Smooth muscle cell (in vitro differentiated cells): ENCODE measurements around the gene CENPP. TPM values are rescaled to one million over a fixed set of nuclear protein-coding genes. Genes with fewer than 3 reads are reported as not detected.

Experiments used
- DNase-seq: peaks from one replicate; lab custom pipeline; 2025; ENCODE audit not compliant: unreplicated experiment; lab: John Stamatoyannopoulos, UW
- H2AFZ ChIP-seq: fragments of 200-600 bp; sonication (generic); 2 replicates; pipeline ENCODE4 v1.6.0; 2016; ENCODE audit warnings: antibody characterized with exemption, low read depth, mild to moderate bottlenecking
- H3F3A ChIP-seq: fragments of 200-600 bp; sonication (generic); 2 replicates; pipeline ENCODE4 v1.6.0; 2017; ENCODE audit warnings: antibody characterized with exemption, low read depth
- H3K27ac ChIP-seq: fragments of 200-600 bp; sonication (generic); 2 replicates; pipeline ENCODE4 v1.5.1; 2016; ENCODE audit warnings: low read depth, mild to moderate bottlenecking
- H3K27me3 ChIP-seq: fragments of 200-600 bp; sonication (generic); 2 replicates; pipeline ENCODE4 v1.6.1; 2016; ENCODE audit warnings: low read depth, mild to moderate bottlenecking
- H3K36me3 ChIP-seq: fragments of 200-600 bp; sonication (generic); 2 replicates; pipeline ENCODE4 v1.5.1; 2016; ENCODE audit warnings: low read depth
- H3K4me1 ChIP-seq: fragments of 200-600 bp; sonication (generic); 2 replicates; pipeline ENCODE4 v1.5.1; 2016; ENCODE audit warnings: low read depth
- H3K4me2 ChIP-seq: fragments of 200-600 bp; sonication (generic); 2 replicates; pipeline ENCODE4 v1.6.0; 2016; ENCODE audit warnings: mild to moderate bottlenecking
- H3K4me3 ChIP-seq: fragments of 200-600 bp; sonication (generic); 2 replicates; pipeline ENCODE4 v1.5.1; 2016; ENCODE audit warnings: mild to moderate bottlenecking
- H3K79me2 ChIP-seq: fragments of 200-600 bp; sonication (generic); 2 replicates; pipeline ENCODE4 v1.6.0; 2016; ENCODE audit warnings: low read depth, mild to moderate bottlenecking
- H3K9ac ChIP-seq: fragments of 200-600 bp; sonication (generic); 2 replicates; pipeline ENCODE4 v1.6.0; 2016; ENCODE audit warnings: low read depth
- H3K9me3 ChIP-seq: fragments of 200-600 bp; sonication (generic); replicated peaks from 2 replicates; pipeline ENCODE4 v1.5.1; 2016; ENCODE audit warnings: low read depth
- H4K20me1 ChIP-seq: fragments of 200-600 bp; sonication (generic); 2 replicates; pipeline ENCODE4 v1.6.0; 2016; ENCODE audit warnings: low read depth
- WGBS: methylation state at CpG from one replicate; pipeline ENCODE4 v1.1.7; 2016; ENCODE audit warnings: low lambda C conversion rate; 5-methylcytosine and 5-hydroxymethylcytosine counted together
- polyA plus RNA-seq: library from polyadenylated mRNA; unstranded; fragments of >200 nt; fragmentation: Nextera tagmentation; extraction: Ambion mirVana; gene quantifications from 2 replicates; pipeline ENCODE4 v1.2.1, GENCODE V29; 2016
- total RNA-seq: library from RNA; depleted of rRNA; stranded (reverse); fragments of >200 nt; gene quantifications from 2 replicates; pipeline ENCODE4 v1.2.3, GENCODE V29; 2014
- TF ChIP-seq, protein P1 (sequence below): fragments of 200-600 bp; sonication (generic); IDR thresholded peaks from 2 replicates; pipeline ENCODE4 v1.5.1; 2017; ENCODE audit warnings: borderline replicate concordance, mild to moderate bottlenecking, antibody characterized with exemption; ENCODE audit not compliant: insufficient read depth, poor library complexity, severe bottlenecking

CENPP gene
- total and polyA plus RNA-seq, 2 experiments from 2014 or later = 4.2 to 17.5 TPM

DNA sequence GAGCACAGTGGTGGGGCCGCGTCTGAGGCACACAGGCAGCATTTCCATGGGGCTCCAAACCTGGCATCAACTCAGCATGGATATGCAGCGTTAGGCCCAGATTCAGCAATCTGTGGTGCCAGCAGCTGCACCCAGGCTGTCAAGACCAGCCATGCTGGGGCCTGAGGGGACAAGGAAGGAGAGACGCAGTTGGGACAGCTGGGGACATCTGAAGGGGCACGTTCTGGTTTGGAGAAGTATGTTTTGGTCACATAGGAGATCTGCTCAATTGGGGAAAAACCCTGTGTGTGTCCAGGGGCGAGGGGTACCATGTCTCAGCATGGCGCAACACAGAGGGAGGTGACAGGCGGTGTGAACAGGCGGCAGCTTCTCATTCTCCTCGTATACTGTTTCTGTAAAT is 276.7 kb downstream of the CENPP start:
- Histone ChIP-seq H3K27me3 (no peaks in the 10 kb centered on the region), H3K36me3 (peaks cover 4% of the 10 kb centered on the region), H3F3A (peaks cover 5% of the 10 kb centered on the region), H3K4me2 (no peak overlapping the region), H3K9me3 (no peaks in the 10 kb centered on the region), H2AFZ (no peak overlapping the region), H3K27ac (no peak overlapping the region), H3K9ac (no peak overlapping the region), H3K4me3 (no peak overlapping the region), H3K79me2 (peaks cover 4% of the 10 kb centered on the region), H3K4me1 (peaks cover 8% of the 10 kb centered on the region), H4K20me1 (no peaks in the 10 kb centered on the region)
- DNase-seq = no peak
- TF ChIP-seq, protein P1, sequence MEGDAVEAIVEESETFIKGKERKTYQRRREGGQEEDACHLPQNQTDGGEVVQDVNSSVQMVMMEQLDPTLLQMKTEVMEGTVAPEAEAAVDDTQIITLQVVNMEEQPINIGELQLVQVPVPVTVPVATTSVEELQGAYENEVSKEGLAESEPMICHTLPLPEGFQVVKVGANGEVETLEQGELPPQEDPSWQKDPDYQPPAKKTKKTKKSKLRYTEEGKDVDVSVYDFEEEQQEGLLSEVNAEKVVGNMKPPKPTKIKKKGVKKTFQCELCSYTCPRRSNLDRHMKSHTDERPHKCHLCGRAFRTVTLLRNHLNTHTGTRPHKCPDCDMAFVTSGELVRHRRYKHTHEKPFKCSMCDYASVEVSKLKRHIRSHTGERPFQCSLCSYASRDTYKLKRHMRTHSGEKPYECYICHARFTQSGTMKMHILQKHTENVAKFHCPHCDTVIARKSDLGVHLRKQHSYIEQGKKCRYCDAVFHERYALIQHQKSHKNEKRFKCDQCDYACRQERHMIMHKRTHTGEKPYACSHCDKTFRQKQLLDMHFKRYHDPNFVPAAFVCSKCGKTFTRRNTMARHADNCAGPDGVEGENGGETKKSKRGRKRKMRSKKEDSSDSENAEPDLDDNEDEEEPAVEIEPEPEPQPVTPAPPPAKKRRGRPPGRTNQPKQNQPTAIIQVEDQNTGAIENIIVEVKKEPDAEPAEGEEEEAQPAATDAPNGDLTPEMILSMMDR = no peak
- 98% methylated on average over 10 of the region's 10 CpGs for WGBS

DNA sequence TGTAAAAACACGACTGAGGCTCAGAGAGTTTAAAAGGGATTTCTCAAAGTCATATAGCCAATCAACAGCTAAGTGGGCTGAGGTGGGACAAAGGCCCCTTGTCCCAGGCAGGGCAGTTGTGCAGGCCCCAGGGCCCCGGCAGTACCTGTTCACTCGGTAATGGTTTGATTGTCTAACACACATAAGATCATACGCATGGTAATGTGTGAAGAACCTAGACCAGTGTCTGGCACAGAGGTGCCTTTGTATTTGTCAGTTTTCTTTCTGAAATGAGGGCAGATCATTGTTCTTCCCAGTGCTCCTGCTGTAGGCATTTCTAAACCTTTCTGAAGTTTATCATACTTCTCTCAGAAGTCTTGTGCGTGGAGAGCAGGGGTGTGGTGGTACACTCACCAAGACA is 277.3 kb downstream of the CENPP start:
- Histone ChIP-seq H3K9me3 (no peaks in the 10 kb centered on the region), H3K4me1 (peaks cover 2% of the 10 kb centered on the region), H3K27ac (no peak overlapping the region), H2AFZ (no peak overlapping the region), H4K20me1 (no peaks in the 10 kb centered on the region), H3K79me2 (peaks cover 4% of the 10 kb centered on the region), H3K4me3 (no peak overlapping the region), H3K36me3 (peaks cover 4% of the 10 kb centered on the region), H3K9ac (no peak overlapping the region), H3K4me2 (no peak overlapping the region), H3K27me3 (no peaks in the 10 kb centered on the region), H3F3A (peaks cover 3% of the 10 kb centered on the region)
- DNase-seq = no peak
- 98% methylated on average over 5 of the region's 5 CpGs for WGBS
- TF ChIP-seq, protein P1 = no peak

DNA sequence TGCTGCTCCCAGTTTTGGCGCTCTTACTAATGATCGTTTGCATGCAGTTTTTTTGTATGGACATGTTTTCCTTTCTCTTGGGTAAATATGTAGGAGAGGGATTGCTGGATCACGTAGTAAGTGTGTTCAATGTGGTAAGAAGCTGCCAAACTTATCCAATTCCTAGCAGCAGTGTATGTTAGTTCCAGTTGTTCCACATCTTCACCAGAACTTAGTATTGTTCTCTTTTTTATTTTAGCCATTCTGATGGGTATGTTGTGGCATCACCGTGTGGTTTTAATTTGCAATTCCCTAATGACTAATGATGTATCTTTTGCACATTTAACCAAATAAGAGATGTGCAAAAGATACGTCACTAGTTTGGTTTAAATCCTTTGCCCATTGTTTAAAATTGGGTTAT is 278.2 kb downstream of the CENPP start:
- H3K4me2 ChIP-seq = no peak overlapping the region
- H2AFZ ChIP-seq = no peak overlapping the region
- no peak for DNase-seq
- H3K9ac ChIP-seq = no peak overlapping the region
- H3K4me3 ChIP-seq = no peak overlapping the region
- H3K4me1 ChIP-seq = peaks cover 7% of the 10 kb centered on the region
- no peak overlapping the region for H3K27ac ChIP-seq
- no peaks in the 10 kb centered on the region for H3K9me3 ChIP-seq
- no peaks in the 10 kb centered on the region for H4K20me1 ChIP-seq
- H3K36me3 ChIP-seq = peaks cover 4% of the 10 kb centered on the region
- 98% methylated on average over 5 of the region's 5 CpGs for WGBS
- TF ChIP-seq, protein P1 = no peak
- no peaks in the 10 kb centered on the region for H3K27me3 ChIP-seq
- H3K79me2 ChIP-seq = peaks cover 4% of the 10 kb centered on the region
- no peaks in the 10 kb centered on the region for H3F3A ChIP-seq

DNA sequence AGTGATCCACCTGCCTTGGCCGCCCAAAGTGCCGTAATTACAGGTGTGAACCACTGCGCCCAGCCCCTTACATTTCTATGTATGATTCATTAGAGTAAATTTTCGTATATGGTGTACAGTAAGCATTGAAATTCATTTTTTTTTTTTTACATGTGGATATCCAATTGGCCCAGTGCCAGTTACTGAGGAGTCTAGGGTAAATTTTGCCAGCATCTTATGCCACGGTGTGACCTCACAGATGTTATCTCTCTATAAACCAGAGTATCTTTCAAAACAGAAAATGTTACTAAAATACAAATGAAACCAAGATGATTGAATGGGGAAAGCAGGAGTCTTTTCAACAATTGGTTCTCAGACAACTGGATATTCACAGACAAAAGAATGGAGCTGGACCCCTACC is 279.5 kb downstream of the CENPP start:
- WGBS = over 99% methylated on average over 5 of the region's 5 CpGs
- TF ChIP-seq, protein P1 = no peak
- no peaks in the 10 kb centered on the region for H3K27me3 ChIP-seq
- peaks cover 12% of the 10 kb centered on the region for H3K4me1 ChIP-seq
- no peak for DNase-seq
- H3K9ac ChIP-seq = no peak overlapping the region
- peaks cover 4% of the 10 kb centered on the region for H3K79me2 ChIP-seq
- no peaks in the 10 kb centered on the region for H4K20me1 ChIP-seq
- H3K36me3 ChIP-seq = peaks cover 4% of the 10 kb centered on the region
- H3K27ac ChIP-seq = no peak overlapping the region
- peaks cover 6% of the 10 kb centered on the region for H3F3A ChIP-seq
- no peak overlapping the region for H3K4me3 ChIP-seq
- no peaks in the 10 kb centered on the region for H3K9me3 ChIP-seq
- H3K4me2 ChIP-seq = no peak overlapping the region
- no peak overlapping the region for H2AFZ ChIP-seq
